HepG2 (cell line): ENCODE data around the gene TRMT112. TPM values are rescaled to one million over a fixed set of nuclear protein-coding genes. Genes with fewer than 3 reads are reported as not detected.

ENCODE experiments used
- YEATS2 ChIP-seq: sonication (generic); formaldehyde crosslinking; IDR thresholded peaks from 2 replicates; pipeline ENCODE4 v1.4.0; 2020; ENCODE audit warnings: missing genetic modification reagents, borderline replicate concordance
- polyA plus RNA-seq, 8 experiments: library from polyadenylated mRNA; depleted of rRNA in 3 of 8; stranded (reverse) in 7 of 8; unstranded in 1 of 8; fragments of >200 nt; fragmentation: Illumina TruSeq in 4 of 8; extraction: Trizol in 4 of 8; gene quantifications; 2 replicates each; pipeline versions ENCODE4 v1.2.1 to v1.2.3, GENCODE V29; 2011 to 2016; ENCODE audit warnings: low read depth in 4 of 8, missing spikeins in 1 of 8, mixed read lengths in 1 of 8; ENCODE audit not compliant: insufficient read depth in 1 of 8
- total RNA-seq, 5 experiments: library from RNA; depleted of rRNA; stranded (reverse); fragments of >200 nt; fragmentation: Illumina TruSeq; extraction: Trizol; gene quantifications; 2 replicates each; pipeline ENCODE4 v1.2.3, GENCODE V29; 2016; ENCODE audit warnings: low read depth in 1 of 5
- TF ChIP-seq, protein P1 (sequence below), 2 experiments: fragments of 450-650 bp in 1 of 2; sonication (generic) in 1 of 2; formaldehyde crosslinking in 1 of 2; IDR thresholded peaks; 2 replicates each; pipeline versions ENCODE4 v1.6.1 to v1.8.0; 2016 to 2022; ENCODE audit warnings: antibody characterized with exemption in 1 of 2, mild to moderate bottlenecking in 1 of 2, missing genetic modification reagents in 1 of 2

TRMT112 gene
- total and polyA plus RNA-seq, 2 of the 13 experiments (the other 11 are each of a cell fraction or from before 2014, with no cell fraction given), result 186 to 409 TPM

DNA sequence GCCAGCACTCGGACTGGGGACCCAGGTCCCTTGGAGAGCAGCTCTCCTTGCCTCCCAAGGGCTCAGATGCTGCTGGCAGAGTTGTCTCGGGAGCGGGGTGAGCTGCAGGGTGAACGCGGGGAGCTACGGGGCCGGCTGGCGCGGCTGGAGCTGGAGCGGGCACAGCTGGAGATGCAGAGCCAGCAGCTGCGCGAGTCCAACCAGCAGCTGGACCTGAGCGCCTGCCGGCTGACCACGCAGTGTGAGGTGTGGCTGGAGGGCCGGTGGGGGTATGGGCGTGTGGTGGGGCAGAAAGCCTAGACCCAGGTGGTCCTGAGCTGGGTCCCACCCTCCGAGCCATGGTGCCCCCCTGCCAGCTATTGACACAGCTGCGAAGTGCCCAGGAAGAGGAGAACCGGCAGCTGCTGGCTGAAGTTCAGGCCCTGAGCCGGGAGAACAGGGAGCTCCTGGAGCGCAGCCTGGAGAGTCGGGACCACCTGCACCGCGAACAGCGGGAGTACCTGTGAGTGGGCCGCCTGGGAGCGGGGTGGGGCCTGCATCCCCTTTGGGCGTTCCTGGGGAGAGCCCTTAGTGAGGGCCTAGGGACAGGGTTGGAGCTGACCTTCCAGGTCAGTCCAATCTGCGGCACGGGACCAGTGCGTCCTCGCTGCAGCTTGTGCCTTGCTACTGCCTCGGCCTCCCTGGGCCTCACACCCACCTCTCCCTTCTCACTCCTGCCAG, 35.8 kb upstream of the TRMT112 start (continued):
- TF ChIP-seq, protein P1, sequence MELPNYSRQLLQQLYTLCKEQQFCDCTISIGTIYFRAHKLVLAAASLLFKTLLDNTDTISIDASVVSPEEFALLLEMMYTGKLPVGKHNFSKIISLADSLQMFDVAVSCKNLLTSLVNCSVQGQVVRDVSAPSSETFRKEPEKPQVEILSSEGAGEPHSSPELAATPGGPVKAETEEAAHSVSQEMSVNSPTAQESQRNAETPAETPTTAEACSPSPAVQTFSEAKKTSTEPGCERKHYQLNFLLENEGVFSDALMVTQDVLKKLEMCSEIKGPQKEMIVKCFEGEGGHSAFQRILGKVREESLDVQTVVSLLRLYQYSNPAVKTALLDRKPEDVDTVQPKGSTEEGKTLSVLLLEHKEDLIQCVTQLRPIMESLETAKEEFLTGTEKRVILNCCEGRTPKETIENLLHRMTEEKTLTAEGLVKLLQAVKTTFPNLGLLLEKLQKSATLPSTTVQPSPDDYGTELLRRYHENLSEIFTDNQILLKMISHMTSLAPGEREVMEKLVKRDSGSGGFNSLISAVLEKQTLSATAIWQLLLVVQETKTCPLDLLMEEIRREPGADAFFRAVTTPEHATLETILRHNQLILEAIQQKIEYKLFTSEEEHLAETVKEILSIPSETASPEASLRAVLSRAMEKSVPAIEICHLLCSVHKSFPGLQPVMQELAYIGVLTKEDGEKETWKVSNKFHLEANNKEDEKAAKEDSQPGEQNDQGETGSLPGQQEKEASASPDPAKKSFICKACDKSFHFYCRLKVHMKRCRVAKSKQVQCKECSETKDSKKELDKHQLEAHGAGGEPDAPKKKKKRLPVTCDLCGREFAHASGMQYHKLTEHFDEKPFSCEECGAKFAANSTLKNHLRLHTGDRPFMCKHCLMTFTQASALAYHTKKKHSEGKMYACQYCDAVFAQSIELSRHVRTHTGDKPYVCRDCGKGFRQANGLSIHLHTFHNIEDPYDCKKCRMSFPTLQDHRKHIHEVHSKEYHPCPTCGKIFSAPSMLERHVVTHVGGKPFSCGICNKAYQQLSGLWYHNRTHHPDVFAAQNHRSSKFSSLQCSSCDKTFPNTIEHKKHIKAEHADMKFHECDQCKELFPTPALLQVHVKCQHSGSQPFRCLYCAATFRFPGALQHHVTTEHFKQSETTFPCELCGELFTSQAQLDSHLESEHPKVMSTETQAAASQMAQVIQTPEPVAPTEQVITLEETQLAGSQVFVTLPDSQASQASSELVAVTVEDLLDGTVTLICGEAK (IDR thresholded peaks at IDR 0.05), result no peak
- TF ChIP-seq, protein P1 (CRISPR knock-in tag; IDR thresholded peaks at IDR 0.05), result 0 out of 2 replicates have a peak, but pooled peaks have one; percentile 13
- no peak for TF ChIP-seq YEATS2 (CRISPR knock-in tag)
- TF ChIP-seq, all 625 proteins: peak for 2
